Ureter (tissue), 1 donor: Measurements from ENCODE around the gene TEX11. TPM values are rescaled to one million over a fixed set of nuclear protein-coding genes. Genes with fewer than 3 reads are reported as not detected.
"Not testable (repeated sequence)": the region's sequence is repeated elsewhere in the genome, so short reads cannot be mapped to it uniquely, and the experiment has no call there.

Experiments used
- DNase-seq: peaks from one replicate; pipeline ENCODE4 v3.0.0-alpha.2; 2020; ENCODE audit warnings: low spot score
- total RNA-seq: library from RNA; stranded (reverse); gene quantifications from one replicate; pipeline ENCODE4 v1.2.4, GENCODE V29; 2023
- donor health status: DM: yes; HTN: yes; CAD: no.

Gene TEX11
- not detected for total RNA-seq

DNA sequence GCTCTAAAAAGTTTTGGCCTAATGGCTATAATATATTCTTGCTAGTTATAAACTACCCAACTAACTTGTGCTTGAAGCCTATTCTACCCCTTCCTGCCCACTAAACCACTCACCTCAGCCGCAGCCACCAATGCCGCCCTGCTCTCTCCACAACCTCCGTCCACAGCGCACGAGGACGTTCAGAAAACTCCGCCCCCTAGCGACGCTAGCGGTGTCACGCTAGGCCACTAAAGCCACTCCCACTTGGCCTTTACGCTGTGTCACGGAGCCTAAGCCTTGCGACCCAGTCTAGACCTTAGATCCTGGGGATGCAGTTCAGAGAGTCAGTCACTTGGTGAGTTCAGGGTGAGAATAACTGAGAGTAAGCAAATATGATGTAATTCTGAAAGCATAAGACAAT, at the start of gene TEX11:
TSS of gene TEX11 (minus strand) at position 171 of the 400 bp plus-strand sequence. CDS start 922 bp downstream, outside the sequence.
- DNase-seq: no peak

DNA sequence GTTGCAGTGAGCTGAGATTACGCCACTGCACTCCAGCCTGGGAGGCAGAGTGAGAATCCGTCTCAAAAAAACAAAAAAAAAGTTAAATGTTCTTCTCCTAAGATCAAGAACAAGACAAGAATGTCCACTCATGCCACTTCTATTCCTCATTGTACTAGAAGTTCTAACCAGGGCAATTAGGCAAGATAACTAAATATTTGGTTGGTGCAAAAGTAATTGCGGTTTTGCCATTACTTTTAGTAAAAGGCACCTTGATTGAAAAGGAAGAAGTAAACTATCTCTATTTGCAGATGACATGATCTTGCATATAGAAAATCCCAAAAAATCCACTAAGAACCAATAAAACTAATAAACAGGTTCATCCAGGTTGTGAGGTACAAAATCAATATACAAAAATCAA, 46.4 kb upstream of the TEX11 start:
- no peak for DNase-seq

DNA sequence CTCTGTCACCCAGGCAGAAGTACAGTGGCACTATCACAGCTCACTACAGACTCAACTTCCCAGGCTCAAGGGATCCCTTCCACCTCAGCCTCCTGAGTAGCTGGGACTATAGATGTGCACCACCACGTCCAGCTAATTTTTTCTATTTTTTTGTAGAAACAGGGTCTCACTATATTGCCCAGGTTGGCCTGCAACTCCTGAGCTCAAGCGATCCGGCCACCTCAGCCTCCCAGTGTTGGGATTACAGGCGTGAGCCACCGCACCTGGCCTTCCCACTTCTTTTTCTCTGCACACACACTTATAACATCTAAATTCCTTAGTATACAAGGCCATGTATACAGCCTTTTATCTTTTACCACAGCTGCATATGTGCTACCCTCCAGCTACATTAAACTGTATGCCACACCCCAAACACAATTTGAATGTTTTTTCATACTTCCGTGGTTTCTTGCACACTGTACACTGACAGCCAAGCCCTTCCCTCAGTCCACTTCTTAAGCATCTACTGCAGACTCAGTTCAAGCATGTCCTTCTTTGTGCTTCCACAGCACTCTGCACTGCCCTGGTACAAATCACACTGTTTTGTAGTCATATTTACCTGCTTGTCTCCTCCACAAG, 15.9 kb upstream of the TEX11 start:
- DNase-seq: no peak

DNA sequence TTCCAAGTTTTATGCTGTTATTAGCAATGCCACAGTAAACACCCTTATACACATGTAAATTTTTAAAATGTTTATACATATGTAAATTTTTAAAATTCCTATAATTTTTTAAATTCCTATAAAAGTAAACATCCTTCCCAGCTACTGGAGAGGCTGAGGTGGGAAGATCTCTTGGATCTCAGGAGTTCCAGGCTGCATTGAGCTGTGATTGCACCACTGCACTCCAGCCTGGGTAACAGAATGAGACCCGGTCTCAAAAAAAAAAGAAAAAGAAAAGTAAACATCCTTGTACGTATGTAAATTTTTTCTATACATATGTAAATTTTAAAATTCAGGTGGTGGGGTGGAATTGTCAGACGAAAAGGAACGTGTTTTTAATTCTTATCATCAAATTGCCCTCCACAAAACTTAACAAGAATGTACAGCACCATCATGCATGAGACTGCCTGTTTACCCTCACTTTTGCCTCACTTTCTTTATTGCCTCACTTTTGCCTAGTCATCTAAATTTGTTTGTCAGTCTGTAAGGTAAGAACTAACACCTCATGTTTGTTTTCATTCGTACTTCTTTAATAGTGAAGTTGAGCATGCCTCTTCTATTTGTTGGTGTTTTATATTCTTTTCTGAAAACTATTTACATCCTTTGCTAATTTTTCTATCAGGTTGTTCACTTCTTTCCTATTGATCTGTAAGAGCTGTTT, 14.4 kb upstream of the TEX11 start:
- no peak for DNase-seq

DNA sequence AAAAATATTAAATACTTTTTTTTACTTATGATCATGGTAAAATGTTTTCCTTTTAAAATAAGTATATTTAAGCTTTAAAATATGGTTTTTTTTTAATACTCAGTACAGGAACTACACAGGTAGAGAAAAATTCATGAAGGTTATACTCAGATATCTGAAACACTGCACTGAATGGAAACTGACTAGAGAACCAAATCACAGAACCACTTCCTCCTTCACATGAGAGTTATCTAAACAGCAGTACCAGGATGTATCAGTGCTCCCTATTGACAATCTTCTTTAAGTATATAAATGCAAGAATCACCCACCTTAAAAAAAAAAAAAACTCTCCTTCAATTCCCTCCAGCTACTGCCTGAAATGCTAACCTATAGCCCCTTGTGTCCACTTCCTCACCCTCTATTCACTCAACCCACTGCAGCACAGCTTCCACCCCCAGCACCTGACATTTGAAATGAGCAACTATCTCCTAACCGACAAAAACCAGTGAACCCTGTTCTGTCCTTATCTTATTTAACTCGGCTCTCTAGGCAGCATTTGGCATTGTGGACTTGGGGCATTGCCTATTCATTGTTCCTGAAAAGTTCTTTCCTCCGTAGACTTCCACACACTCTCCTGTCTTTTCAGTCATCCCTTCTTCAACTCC, 13.3 kb upstream of the TEX11 start:
- no peak for DNase-seq

DNA sequence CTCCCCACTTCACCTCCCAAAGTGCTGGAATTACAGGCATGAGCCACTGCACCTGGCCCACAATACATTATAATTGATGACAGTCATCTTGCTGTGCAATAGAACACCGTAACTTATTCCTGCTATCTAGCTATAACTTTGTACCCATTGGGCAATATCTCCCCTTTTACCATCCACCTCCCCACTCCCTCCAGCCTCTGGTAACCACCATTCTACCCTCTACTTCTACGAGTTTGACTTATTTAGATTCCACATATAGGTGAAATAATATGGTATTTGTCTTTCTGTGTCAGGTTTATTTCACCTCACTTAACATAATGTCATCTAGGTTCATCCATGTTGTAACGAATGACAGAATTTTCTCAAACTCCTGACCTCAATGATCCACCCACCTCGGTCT, 8.2 kb upstream of the TEX11 start:
- DNase-seq: no peak

DNA sequence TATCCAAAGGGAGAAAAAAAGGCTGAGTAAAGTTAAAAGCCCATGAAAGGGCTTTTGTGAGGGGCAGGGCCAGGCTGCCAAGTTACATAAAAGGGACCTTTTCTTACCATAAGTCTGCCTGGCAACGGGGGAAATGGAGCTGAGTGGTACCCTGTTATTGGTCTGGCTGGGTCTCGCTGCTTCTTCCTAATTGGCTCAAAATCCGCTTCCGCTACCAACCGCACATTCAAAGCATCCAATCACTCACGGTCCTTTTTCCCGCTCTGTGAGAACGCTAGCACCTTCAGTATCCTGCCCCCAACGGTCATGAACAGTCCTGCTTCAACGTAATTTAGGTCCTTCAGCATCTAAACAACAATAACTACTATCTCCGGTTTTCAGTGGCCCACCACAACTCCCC, 611 bp downstream of the TEX11 start:
- no peak for DNase-seq

DNA sequence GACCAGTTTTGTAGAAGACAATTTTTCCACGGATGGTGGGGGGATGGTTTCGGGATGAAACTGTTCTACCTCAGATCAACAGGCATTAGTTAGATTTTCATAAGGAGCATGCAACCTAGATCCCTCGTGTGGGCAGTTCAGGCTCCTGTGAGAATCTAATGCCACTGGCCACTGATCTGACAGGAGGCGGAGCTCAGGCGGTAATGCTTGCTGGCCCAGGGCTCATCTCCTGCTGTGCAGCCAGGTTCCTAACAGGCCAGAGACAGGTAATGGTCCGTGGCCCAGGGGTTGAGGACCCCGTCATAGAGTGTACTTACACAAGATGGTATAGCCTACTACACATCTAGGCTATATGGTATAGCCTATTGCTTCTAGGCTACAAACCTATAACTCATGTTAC, 7.0 kb downstream of the TEX11 start:
- no peak for DNase-seq

DNA sequence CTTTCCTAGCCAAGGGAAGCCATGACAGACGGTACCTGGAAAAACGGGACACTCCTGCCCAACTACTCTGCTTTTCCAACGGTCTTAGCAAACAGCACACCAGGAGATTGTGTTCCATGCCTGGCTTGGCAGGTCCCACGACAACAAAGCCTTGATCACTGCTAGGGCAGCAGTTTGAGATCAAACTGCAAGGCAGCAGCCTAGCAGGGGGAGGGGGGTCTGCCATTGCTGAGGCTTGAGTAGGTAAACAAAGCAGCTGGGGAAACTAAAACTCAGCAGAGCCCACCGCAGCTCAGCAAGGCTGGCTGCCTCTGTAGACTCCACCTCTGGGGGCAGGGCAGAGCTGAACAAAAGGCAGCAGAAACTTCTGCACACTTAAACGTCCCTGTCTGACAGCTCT, 18.1 kb downstream of the TEX11 start:
- DNase-seq: not testable (repeated sequence)

DNA sequence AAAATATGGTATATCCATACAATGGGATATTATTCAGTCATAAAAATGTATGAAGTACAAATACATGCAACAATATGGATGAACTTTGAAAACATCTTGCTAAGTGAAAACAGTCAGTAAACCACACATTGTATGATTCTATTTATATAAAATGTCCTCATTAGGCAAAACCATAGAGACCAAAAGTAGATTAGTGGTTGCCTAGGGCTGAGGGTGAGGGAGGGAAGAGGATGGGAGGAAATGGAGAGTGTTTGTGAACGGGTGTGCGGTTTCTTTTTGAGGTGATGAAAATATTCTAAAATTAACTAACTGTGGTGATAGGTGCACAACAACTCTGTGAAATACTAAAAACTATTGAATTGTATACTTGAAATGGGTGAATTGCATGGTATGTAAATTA, 29.6 kb downstream of the TEX11 start:
- DNase-seq: no peak

DNA sequence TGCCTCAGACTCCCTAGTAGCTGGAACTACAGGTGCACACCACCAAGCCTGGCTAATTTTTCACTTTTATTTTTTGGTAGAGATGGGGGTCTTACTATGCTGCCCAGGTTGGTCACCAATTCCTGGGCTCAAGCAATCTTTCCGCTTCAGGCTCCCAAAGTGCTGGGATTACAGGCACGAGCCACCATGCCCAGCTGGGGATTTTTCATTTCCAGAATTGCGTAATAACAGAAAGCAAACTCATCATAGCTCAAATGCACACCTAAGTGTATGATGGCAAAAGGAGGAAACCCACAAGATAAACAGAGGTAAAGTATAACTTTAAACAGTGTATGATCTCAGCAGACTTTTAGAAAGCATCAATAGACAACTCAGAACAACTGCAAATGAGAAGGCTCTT, 56.2 kb downstream of the TEX11 start:
- no peak for DNase-seq

DNA sequence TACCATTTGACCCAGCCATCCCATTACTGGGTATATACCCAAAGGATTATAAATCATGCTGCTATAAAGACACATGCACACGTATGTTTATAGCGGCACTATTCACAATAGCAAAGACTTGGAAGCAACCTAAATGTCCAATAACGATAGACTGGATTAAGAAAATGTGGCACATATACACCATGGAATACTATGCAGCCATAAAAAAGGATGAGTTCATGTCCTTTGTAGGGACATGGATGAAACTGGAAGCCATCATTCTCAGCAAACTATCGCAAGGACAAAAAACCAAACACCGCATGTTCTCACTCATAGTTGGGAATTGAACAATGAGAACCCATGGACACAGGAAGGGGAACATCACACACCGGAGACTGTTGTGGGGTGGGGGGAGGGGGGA, 64.4 kb downstream of the TEX11 start:
- not testable (repeated sequence) for DNase-seq

DNA sequence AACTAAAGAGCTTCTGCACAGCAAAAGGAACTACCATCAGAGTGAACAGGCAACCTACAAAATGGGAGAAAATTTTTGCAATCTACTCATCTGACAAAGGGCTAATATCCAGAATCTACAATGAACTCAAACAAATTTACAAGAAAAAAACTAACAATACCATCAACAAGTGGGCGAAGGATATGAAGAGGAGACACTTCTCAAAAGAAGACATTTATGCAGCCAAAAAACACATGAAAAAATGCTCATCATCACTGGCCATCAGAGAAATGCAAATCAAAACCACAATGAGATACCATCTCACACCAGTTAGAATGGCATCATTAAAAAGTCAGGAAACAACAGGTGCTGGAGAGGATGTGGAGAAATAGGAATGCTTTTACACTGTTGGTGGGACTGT, 64.9 kb downstream of the TEX11 start:
- DNase-seq: not testable (repeated sequence)

DNA sequence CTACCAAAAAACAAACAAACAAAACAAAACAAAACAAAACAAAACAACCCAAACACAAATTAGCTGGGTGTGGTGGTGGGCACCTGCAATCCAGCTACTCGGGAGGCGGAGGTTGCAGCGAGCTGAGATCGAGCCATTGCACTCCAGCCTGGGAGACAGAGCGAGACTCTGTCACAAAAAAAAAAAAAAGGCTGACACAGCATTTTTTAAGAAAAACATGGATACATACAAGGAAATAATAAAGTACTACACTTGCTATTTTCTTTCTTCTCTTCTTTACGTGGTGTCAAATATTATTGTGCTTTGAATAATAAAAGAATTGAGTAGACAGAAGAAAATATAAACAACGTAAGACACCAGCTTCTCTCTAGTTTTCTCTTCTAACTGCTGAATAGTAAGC, 73.9 kb downstream of the TEX11 start:
- no peak for DNase-seq

DNA sequence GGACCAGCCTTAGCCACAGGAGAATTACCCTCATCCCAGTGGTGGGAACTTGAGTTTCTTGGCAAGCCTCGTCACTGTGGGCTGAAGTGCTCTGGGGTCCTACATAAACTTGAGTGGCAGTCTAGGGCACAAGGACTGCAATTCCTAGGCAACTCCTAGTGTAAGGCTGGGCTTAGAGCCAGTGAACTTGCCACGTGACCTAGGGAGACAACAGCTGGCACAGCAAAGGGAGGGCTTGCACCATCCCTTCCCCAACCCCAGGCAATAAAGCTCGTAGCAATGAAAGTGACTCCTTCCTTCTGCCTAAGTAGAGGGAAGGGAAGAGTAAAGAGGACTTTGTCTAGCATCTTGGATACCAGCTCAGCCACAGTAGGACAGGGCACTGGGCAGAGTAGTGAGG, 81.8 kb downstream of the TEX11 start:
- no peak for DNase-seq

DNA sequence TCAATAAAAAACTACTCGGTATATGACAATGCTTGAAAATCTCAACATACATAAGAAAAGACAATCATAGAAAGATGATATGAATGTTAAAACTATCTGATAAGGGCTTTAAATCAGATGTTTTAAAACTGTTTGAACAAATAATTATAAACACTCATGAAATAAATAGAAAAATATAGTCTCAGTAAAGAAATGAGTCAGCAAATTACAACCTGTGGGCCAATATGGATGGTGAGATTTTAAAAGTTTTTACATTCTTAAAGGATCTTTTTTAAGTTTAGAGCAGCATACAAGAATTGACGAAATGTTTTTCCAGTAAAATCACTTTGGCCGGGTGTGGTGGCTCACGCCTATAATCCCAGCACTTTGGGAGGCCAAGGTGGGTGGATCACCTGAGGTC, 83.1 kb downstream of the TEX11 start:
- no peak for DNase-seq

DNA sequence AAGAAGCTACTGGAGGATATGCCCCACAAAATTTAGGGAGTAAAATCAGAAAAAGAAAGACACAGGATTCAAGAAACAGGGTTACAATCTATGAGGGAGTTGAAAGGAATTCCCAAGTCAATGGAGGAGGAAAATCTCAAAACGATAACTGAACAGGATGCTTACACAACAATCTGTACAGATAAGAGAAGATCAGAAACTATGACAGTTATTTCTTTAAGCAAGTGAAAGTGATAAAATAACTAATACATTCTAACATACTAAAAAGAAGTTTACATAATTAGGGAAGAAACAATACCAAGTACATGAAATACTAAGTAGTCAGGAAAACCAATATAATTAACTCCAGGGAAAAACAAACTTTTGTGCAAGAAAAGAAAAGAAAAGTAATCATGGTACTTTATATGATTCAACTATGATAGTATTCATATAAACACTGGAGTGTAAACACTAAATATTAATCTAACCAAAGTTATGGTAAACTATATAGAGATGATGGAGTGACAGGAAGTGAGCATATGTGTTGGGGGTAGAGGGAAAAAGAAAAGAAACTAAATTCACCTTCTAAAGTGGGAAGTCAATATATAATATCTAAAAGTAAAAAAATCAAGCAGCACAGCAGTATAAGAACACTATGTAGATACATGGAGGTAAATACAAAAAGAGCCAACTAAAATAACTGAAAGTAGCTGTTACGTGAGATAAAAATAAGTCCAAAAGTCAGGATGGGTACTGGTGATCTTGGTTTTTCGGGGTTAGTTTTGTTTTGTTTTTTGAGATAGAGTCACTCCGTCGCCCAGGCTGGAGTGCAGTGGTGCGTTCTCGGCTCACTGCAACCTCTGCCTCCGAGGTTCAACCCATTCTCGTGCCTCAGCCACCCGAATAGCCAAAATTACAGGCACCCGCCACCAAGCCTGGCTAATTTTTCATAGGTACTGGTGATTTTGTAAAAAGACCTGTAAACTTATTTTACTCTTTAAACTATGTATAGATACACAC, 99.3 kb downstream of the TEX11 start:
- no peak for DNase-seq

DNA sequence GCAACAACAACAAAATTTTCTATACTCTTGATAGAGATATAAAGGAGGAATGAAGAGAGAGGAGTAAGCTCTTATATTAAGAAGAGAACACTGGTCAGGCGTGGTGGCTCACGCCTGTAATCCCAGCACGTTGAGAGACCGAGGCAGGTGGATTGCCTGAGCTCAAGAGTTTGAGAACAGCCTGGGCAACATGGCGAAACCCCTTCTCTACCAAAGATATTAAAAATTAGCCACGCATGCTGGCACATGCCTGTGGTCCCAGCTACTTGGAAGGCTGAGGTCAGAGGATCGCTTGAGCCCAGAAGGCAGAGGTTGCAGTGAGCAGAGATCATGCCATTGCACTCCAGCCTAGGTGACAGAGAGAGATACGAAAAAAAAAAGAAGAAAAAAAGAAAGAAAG, 102.4 kb downstream of the TEX11 start:
- DNase-seq: no peak

DNA sequence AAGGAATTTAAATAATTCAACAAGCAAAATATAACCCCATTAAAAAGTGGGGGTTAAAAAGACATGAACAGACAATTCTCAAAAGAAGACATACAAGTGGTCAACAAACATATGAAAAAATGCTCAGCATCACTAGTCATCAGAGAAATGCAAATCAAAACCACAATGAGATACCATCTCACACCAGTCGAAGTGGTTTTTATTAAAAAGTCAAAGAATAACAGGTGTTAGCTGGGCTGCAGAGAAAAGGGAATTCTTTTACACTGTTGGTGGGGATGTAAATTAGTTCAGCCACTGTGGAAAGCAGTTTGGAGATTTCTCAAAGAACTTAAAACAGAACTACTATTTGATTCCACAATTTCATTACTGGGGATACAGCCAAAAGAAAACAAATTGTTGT, 111.8 kb downstream of the TEX11 start:
- DNase-seq: not testable (repeated sequence)

DNA sequence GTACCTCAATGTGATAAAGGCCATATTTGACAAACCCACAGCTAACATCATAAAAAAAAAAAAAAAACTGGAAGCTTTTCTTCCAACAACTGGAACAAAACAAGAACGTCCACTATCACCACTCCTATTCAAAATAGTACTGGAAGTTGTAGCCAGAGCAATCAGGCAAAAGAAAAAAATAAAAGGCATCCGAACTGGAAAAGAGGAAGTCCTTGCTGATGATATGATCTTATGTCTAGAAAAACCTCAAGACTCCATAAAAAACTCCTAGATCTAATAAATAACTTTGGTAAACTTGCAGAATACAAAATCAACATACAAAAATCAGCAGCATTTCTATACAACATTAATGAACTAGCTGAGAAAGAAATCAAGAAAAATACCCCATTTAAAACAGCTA, 134.3 kb downstream of the TEX11 start:
- no peak for DNase-seq

DNA sequence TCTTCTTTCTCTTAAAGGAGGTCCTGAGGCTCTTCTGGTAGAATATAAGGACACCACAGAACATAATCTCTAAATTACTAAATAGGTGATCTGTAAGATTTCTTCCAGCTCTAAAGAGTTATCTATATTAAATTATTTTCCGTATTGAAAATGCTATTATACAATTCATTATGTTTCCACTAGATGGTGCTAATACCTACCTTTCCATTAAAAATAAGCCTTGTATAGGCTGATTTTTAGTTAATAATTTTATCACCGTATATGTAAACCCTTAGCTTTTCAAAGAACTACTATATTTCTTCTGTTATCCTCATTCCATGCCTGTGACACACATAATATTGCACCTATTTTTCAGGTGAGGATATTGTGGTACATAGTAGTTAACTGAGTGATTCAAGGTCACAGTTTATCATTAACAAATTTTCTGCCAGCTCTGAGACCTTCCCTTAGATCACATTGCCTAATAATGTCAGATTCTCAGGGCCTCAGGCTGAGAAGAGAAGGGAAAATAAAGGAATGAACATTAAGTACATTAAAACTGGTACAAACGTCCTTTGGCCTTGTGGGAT, 138.8 kb downstream of the TEX11 start:
- no peak for DNase-seq

DNA sequence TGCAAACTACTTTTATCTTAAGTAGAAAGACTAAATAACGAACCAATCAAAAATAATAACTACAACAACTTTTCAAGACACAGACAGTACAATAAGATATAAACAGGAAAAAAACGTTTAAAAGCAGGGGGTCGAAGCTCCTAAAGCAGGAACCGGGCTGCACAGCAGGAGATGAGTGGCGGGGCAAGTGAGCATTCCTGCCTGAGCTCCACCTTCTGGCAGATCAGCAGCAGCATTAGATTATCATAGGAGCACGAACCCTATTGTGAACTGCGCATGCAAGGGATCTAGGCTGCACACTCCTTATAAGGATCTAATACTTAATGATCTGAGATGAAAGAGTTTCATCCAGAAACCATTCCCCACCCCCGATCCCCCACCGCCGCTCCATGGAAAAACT, 146.2 kb downstream of the TEX11 start:
- no peak for DNase-seq
